HCT116 (cell line): ENCODE measurements around the gene RASSF3. TPM values are rescaled to one million over a fixed set of nuclear protein-coding genes. Genes with fewer than 3 reads are reported as not detected.
A peak's percentile ranks its signal among the peaks of the same experiment; 100 is the strongest.

ENCODE experiments used
- ATAC-seq: fragments of 200-7000 bp; cut with Tn5 transposase; 2 replicates; pipeline ENCODE4 v1.9.1; 2020; ENCODE audit warnings: mild to moderate bottlenecking, moderate library complexity
- BruUV-seq: library from RNA; stranded (reverse); fragments of 400-500 nt; replicated peaks from 2 replicates; lab custom pipeline; 2021; lab: Mats Ljungman, UMichigan
- CTCF ChIA-PET: fragments of 300-600 bp; sonication (Branson Sonifier 250); formaldehyde crosslinking; loops from one replicate; lab custom pipeline; 2021; ENCODE audit warnings: antibody characterized with exemption; lab: Charles Lee
- POLR2A ChIA-PET: fragments of 300-600, 350-600 bp; sonication (Branson Sonifier 250); formaldehyde crosslinking; loops from one replicate; lab custom pipeline; 2021; ENCODE audit warnings: antibody characterized with exemption; lab: Charles Lee
- RAD21 ChIA-PET, 2 experiments: fragments of 300-600 bp; sonication (Branson Sonifier 250); formaldehyde crosslinking; loops; one replicate each; lab custom pipeline; 2023; ENCODE audit warnings: low total read pairs in 2 of 2; ENCODE audit not compliant: uncharacterized antibody in 2 of 2, unreplicated experiment in 2 of 2, low non-redundant PET in 1 of 2; lab: Charles Lee
- DNase-seq: peaks from one replicate; pipeline ENCODE4 v3.0.0-alpha.2; 2010; ENCODE audit warnings: low read depth, low spot score
- H2AFZ ChIP-seq: fragments of 200-600 bp; shearing (Covaris generic), sonication (generic); 2 replicates; pipeline ENCODE4 v1.6.1; 2017; ENCODE audit warnings: low read depth, mixed run types, mixed read lengths, antibody characterized with exemption, low read length; ENCODE audit not compliant: poor library complexity, severe bottlenecking
- H3K27ac ChIP-seq: 2 replicates; pipeline ENCODE4 v1.5.1; 2012; ENCODE audit warnings: low read depth, low read length
- H3K27me3 ChIP-seq: fragments of 200-600 bp; sonication (generic); 2 replicates; pipeline ENCODE4 v1.6.1; 2016; ENCODE audit warnings: mixed run types, low read length, mixed read lengths; ENCODE audit not compliant: insufficient read depth
- H3K36me3 ChIP-seq, 2 experiments: fragments of 200-500 bp in 1 of 2; fragments of 200-600 bp in 1 of 2; sonication (Bioruptor generic) in 1 of 2; sonication (generic) in 1 of 2; 2 replicates each; pipeline versions ENCODE4 v1.5.1 to v1.6.1; 2014 to 2016; ENCODE audit warnings: low read length in 2 of 2, inconsistent platforms in 1 of 2, mixed read lengths in 1 of 2, mixed run types in 1 of 2; ENCODE audit not compliant: insufficient read depth in 2 of 2, control insufficient read depth in 1 of 2
- H3K4me1 ChIP-seq, 2 experiments: fragments of 200-600 bp in 1 of 2; sonication (generic) in 1 of 2; 2 replicates each; pipeline versions ENCODE4 v1.5.1 to v1.6.1; 2012 to 2017; ENCODE audit warnings: low read length in 2 of 2, inconsistent platforms in 1 of 2, mild to moderate bottlenecking in 1 of 2, mixed read lengths in 1 of 2, mixed run types in 1 of 2, moderate library complexity in 1 of 2; ENCODE audit not compliant: insufficient read depth in 2 of 2, control insufficient read depth in 1 of 2
- H3K4me2 ChIP-seq: fragments of 200-600 bp; sonication (generic); 2 replicates; pipeline ENCODE4 v1.6.1; 2017; ENCODE audit warnings: mixed run types, low read length, mixed read lengths
- H3K4me3 ChIP-seq, 2 experiments: fragments of 200-600 bp in 1 of 2; sonication (generic) in 1 of 2; replicated peaks in 1 of 2; 2 replicates each; pipeline ENCODE4 v1.5.1; 2011 to 2016; ENCODE audit warnings: low read length in 2 of 2, control low read depth in 1 of 2, low read depth in 1 of 2, mild to moderate bottlenecking in 1 of 2, mixed read lengths in 1 of 2, mixed run types in 1 of 2
- H3K79me2 ChIP-seq: fragments of 200-600 bp; sonication (generic); 2 replicates; pipeline ENCODE4 v1.6.1; 2017; ENCODE audit warnings: mild to moderate bottlenecking, mixed run types, low read length, moderate library complexity, mixed read lengths; ENCODE audit not compliant: insufficient read depth
- H3K9ac ChIP-seq: fragments of 200-600 bp; sonication (generic); 2 replicates; pipeline ENCODE4 v1.6.1; 2016; ENCODE audit warnings: low read length, mixed read lengths
- H3K9me2 ChIP-seq: fragments of 200-600 bp; sonication (generic), shearing (Covaris generic); 2 replicates; pipeline ENCODE4 v1.6.1; 2017; ENCODE audit warnings: mixed run types, mild to moderate bottlenecking, moderate library complexity; ENCODE audit not compliant: insufficient read depth
- H3K9me3 ChIP-seq, 2 experiments: fragments of 200-500 bp in 1 of 2; fragments of 200-600 bp in 1 of 2; sonication (Bioruptor generic) in 1 of 2; sonication (generic) in 1 of 2; 2 replicates each; pipeline ENCODE4 v1.6.1; 2014 to 2017; ENCODE audit warnings: low read length in 2 of 2, mixed read lengths in 2 of 2, inconsistent platforms in 1 of 2, low read depth in 1 of 2, mild to moderate bottlenecking in 1 of 2, mixed run types in 1 of 2, moderate library complexity in 1 of 2; ENCODE audit not compliant: control insufficient read depth in 1 of 2, insufficient read depth in 1 of 2
- H4K20me1 ChIP-seq: fragments of 200-600 bp; sonication (generic), shearing (Covaris generic); 2 replicates; pipeline ENCODE4 v1.6.1; 2017; ENCODE audit warnings: mixed run types, mild to moderate bottlenecking, moderate library complexity; ENCODE audit not compliant: insufficient read depth
- ATF3 ChIP-seq: IDR thresholded peaks from 2 replicates; pipeline ENCODE4 v1.6.1; 2012
- CTCF ChIP-seq, 3 experiments: fragments of 200-600 bp in 1 of 3; sonication (generic) in 1 of 3; IDR thresholded peaks in 2 of 3; conservative IDR thresholded peaks in 1 of 3; 2 replicates each; pipeline ENCODE4 v1.5.1; 2012 to 2017; ENCODE audit warnings: low read depth in 2 of 3, low read length in 2 of 3, antibody characterized with exemption in 1 of 3, borderline replicate concordance in 1 of 3, control low read depth in 1 of 3, mild to moderate bottlenecking in 1 of 3, mixed read lengths in 1 of 3, mixed run types in 1 of 3, moderate library complexity in 1 of 3; ENCODE audit not compliant: insufficient read depth in 1 of 3
- EZH2 ChIP-seq: fragments of 200-600 bp; sonication (generic); IDR thresholded peaks from 2 replicates; pipeline ENCODE4 v1.6.1; 2017; ENCODE audit warnings: antibody characterized with exemption, mixed run types
- FOSL1 ChIP-seq: IDR thresholded peaks from 2 replicates; pipeline ENCODE4 v1.6.1; 2012; ENCODE audit warnings: low read depth
- JUND ChIP-seq: IDR thresholded peaks from 2 replicates; pipeline ENCODE4 v1.6.1; 2012
- MAX ChIP-seq: IDR thresholded peaks from 2 replicates; pipeline ENCODE4 v1.6.1; 2012
- POLR2AphosphoS5 ChIP-seq: IDR thresholded peaks from 2 replicates; pipeline ENCODE4 v1.6.1; 2011; ENCODE audit warnings: mild to moderate bottlenecking, low read depth, low read length, moderate library complexity
- SIN3A ChIP-seq: IDR thresholded peaks from 2 replicates; pipeline ENCODE4 v1.6.1; 2012; ENCODE audit warnings: low read depth
- ZFX ChIP-seq: fragments of 450-650 bp; IDR thresholded peaks from 2 replicates; pipeline ENCODE4 v1.6.1; 2017
- intact Hi-C: fragments of 100-400 bp; cut with micrococcal nuclease; formaldehyde crosslinking; loops from 2 replicates; pipeline ENCODE4 v1.10.0; 2022
- total RNA-seq: library from RNA; stranded (reverse); gene quantifications from one replicate; pipeline ENCODE4 v1.2.1, GENCODE V29; 2021; ENCODE audit not compliant: unreplicated experiment

The RASSF3 gene
- total RNA-seq, 1 experiment from 2014 or later: 67.1 TPM

- no peaks in the 10 kb centered on the region for H3K9me3 ChIP-seq
- no peak overlapping the region for H3K4me3 ChIP-seq
- H4K20me1 ChIP-seq: no peaks in the 10 kb centered on the region; the same call in 1 of the 2 replicates
- DNase-seq (no peak), ATAC-seq (no peak)
- no peaks in the 10 kb centered on the region for H3K9me2 ChIP-seq
- CTCF ChIA-PET: interaction anchor here (0.7 kb wide), 1 partner anchor 61 kb away, joined by 3 read pairs; no protein-coding TSS in a partner anchor
- no peaks in the 10 kb centered on the region for H3K36me3 ChIP-seq
- H3K27ac ChIP-seq: peak overlapping the region; percentile 80; the same call in 1 of the 2 replicates
- H3K79me2 ChIP-seq: peaks cover 93% of the 10 kb centered on the region
- H2AFZ ChIP-seq: no peak overlapping the region
- POLR2A ChIA-PET: interaction anchor here (0.9 to 1.1 kb wide), 3 partner anchors 9 to 121 kb away, joined by 4 to 5 read pairs (median 4); no protein-coding TSS in a partner anchor
- H3K9ac ChIP-seq: no peak overlapping the region
- no TSS peak for BruUV-seq
- peaks cover 74 to 89% of the 10 kb centered on the region in 2 experiments for H3K4me1 ChIP-seq
- RAD21 ChIA-PET: no interaction called here
- H3K4me2 ChIP-seq: peak overlapping the region; percentile 76; the same call in 1 of the 2 replicates
- H3K27me3 ChIP-seq: no peaks in the 10 kb centered on the region
- TF ChIP-seq MAX: no peak
- TF ChIP-seq EZH2: no peak
- no peak for TF ChIP-seq FOSL1
- TF ChIP-seq SIN3A: no peak
- TF ChIP-seq POLR2AphosphoS5: no peak
- TF ChIP-seq CTCF (IDR thresholded peaks at IDR 0.05 in 2 of 3, conservative IDR thresholded peaks at IDR 0.05 in 1 of 3; ENCODE audit: borderline replicate concordance in 1 of 3, insufficient read depth in 1 of 3, low read depth in 2 of 3, low read length in 2 of 3): no peak
- no peak for TF ChIP-seq ATF3
- TF ChIP-seq JUND: no peak
- no peak for TF ChIP-seq ZFX
- intact Hi-C loops: loop anchor here (5.0 kb wide), 1 partner anchor 43 kb away; no protein-coding TSS in a partner anchor
Observed at GRCh38 chr12:64670019-64670418, 59.7 kb downstream of the RASSF3 start.
